ENCODE data around the gene CTXN1.

CTXN1 gene

GRCh38 chr19:7921302-7921966, 4.5 kb downstream of the CTXN1 start:
- peaks cover 0 to 15% of the 10 kb centered on the region in 2 experiments; a peak in 1 of 3 replicates for H3K36me3 ChIP-seq (ENCODE audit: control insufficient read depth in 2 of 2, insufficient read depth in 1 of 2, low read length in 2 of 2)
- POLR2A ChIA-PET = interaction anchor here (0.6 to 3.5 kb wide), 12 partner anchors 8 to 822 kb away, joined by 3 to 36 read pairs (median 14); partner anchors contain the start of genes MAP2K7 and TIMM44
- TF ChIP-seq ZBTB48 (tag by site-specific recombination; IDR thresholded peaks at IDR 0.05) = no peak
- TF ChIP-seq GLIS2 (tag by site-specific recombination; IDR thresholded peaks at IDR 0.05) = peak; percentile 28; the same call in 1 of the 2 replicates
- no peak for TF ChIP-seq ZNF140 (tag by site-specific recombination; IDR thresholded peaks at IDR 0.05)
- 0 out of 2 replicates have a peak, but pooled peaks have one; percentile 5 for TF ChIP-seq ZNF366 (tag by site-specific recombination; conservative IDR thresholded peaks at IDR 0.05)
- TF ChIP-seq YY1 (tag by site-specific recombination; IDR thresholded peaks at IDR 0.05) = no peak
- TF ChIP-seq ZNF473 (tag by site-specific recombination; IDR thresholded peaks at IDR 0.05) = no peak
- no peak for TF ChIP-seq ZFP41 (tag by site-specific recombination; IDR thresholded peaks at IDR 0.05; ENCODE audit: borderline replicate concordance)
- TF ChIP-seq ZNF248 (tag by site-specific recombination; IDR thresholded peaks at IDR 0.05) = no peak
- TF ChIP-seq ZNF600 (tag by site-specific recombination; IDR thresholded peaks at IDR 0.05) = 0 out of 2 replicates have a peak, but pooled peaks have one; percentile 32
- peak overlapping the region; percentile 31 for H3K4me3 ChIP-seq (ENCODE audit: low read depth, low read length)
- peaks cover 6% of the 10 kb centered on the region for H3K4me1 ChIP-seq (ENCODE audit: control insufficient read depth, insufficient read depth, low read length)
- no peak overlapping the region; the same call in 1 of the 2 replicates for H3K27ac ChIP-seq (ENCODE audit: extremely low read depth, low read depth, low read length)
- CTCF ChIA-PET = interaction anchor here (0.8 to 3.1 kb wide), 6 partner anchors 8 to 68 kb away, joined by 3 to 25 read pairs (median 3); partner anchors contain the start of gene MAP2K7
- no peaks in the 10 kb centered on the region for H3K9me3 ChIP-seq (ENCODE audit: control insufficient read depth, insufficient read depth, low read depth, low read length)

GRCh38 chr19:7920519-7921301, 5.2 kb downstream of the CTXN1 start:
- POLR2A ChIA-PET = interaction anchor here (0.5 to 3.5 kb wide), 22 partner anchors 9 to 821 kb away, joined by 3 to 36 read pairs (median 7); partner anchors contain the start of genes LRRC8E, MAP2K7, TIMM44 and ZNF414
- H3K27ac ChIP-seq (ENCODE audit: extremely low read depth, low read depth, low read length) = peak overlapping the region; percentile 35; the same call in 1 of the 2 replicates
- CTCF ChIA-PET = interaction anchor here (0.5 to 3.1 kb wide), 11 partner anchors 8 to 352 kb away, joined by 3 to 25 read pairs (median 3); partner anchors contain the start of genes MAP2K7 and TIMM44
- TF ChIP-seq ZFP3 (tag by site-specific recombination; IDR thresholded peaks at IDR 0.05; ENCODE audit: low read depth) = no peak
- TF ChIP-seq WT1 (tag by site-specific recombination; IDR thresholded peaks at IDR 0.05) = peak; percentile 53; the same call in 1 of the 2 replicates
- TF ChIP-seq ZNF366 (tag by site-specific recombination; conservative IDR thresholded peaks at IDR 0.05) = peak; percentile 56
- TF ChIP-seq KLF10 (tag by site-specific recombination; IDR thresholded peaks at IDR 0.05) = peak; percentile 88
- no peak for TF ChIP-seq ZNF239 (tag by site-specific recombination; IDR thresholded peaks at IDR 0.05)
- TF ChIP-seq SP2 (tag by site-specific recombination; IDR thresholded peaks at IDR 0.05) = peak; percentile 88
- peak; percentile 90 for TF ChIP-seq KLF17 (tag by site-specific recombination; IDR thresholded peaks at IDR 0.05)
- no peak for TF ChIP-seq ZNF280D (tag by site-specific recombination; IDR thresholded peaks at IDR 0.05)
- peak; percentile 67; the same call in 1 of the 2 replicates for TF ChIP-seq GLIS1 (tag by site-specific recombination; IDR thresholded peaks at IDR 0.05)
- TF ChIP-seq ZNF211 (tag by site-specific recombination; IDR thresholded peaks at IDR 0.05; ENCODE audit: low read depth) = no peak
- peak; percentile 85 for TF ChIP-seq PATZ1 (tag by site-specific recombination; IDR thresholded peaks at IDR 0.05)
- peak; percentile 60; the same call in 1 of the 2 replicates for TF ChIP-seq ZNF692 (tag by site-specific recombination; IDR thresholded peaks at IDR 0.05)
- no peak for TF ChIP-seq ZNF701 (tag by site-specific recombination; IDR thresholded peaks at IDR 0.05)
- peak; percentile 90 for TF ChIP-seq ZBTB8A (tag by site-specific recombination; IDR thresholded peaks at IDR 0.05)
- no peak for TF ChIP-seq ZNF791 (tag by site-specific recombination; IDR thresholded peaks at IDR 0.05)
- no peak for TF ChIP-seq ZNF580 (tag by site-specific recombination; IDR thresholded peaks at IDR 0.05)
- no peak for TF ChIP-seq ZNF776 (tag by site-specific recombination; IDR thresholded peaks at IDR 0.05; ENCODE audit: borderline replicate concordance)

More at GRCh38 chr19:7920519-7921301, 5.2 kb downstream of the CTXN1 start:
- Histone ChIP-seq H3K9me3 (ENCODE audit: control insufficient read depth, insufficient read depth, low read depth, low read length) (no peaks in the 10 kb centered on the region), H3K4me1 (ENCODE audit: control insufficient read depth, insufficient read depth, low read length) (peaks cover 3% of the 10 kb centered on the region; the same call in 1 of the 2 replicates), H3K36me3 (ENCODE audit: control insufficient read depth in 2 of 2, insufficient read depth in 1 of 2, low read length in 2 of 2) (peaks cover 0 to 15% of the 10 kb centered on the region in 2 experiments; a peak in 1 of 3 replicates), H3K4me3 (ENCODE audit: low read depth, low read length) (peak overlapping the region; percentile 80)
